GM19025 (cell line): Measurements from ENCODE around the gene PRPF8.

Experiments used
- ATAC-seq: cut with Tn5 transposase; IDR thresholded peaks from one replicate; pipeline ENCODE4 v1.9.1; 2021; ENCODE audit warnings: mild to moderate bottlenecking, low read depth, moderate library complexity; ENCODE audit not compliant: unreplicated experiment

PRPF8 gene

GRCh38 chr17:1604831-1605528 is 79.7 kb downstream of the PRPF8 start:
- ATAC-seq = no peak

- no peak for ATAC-seq
Observed at GRCh38 chr17:1601571-1601970, 83.1 kb downstream of the PRPF8 start.
